GM18505 (cell line): ENCODE results near the gene CRISPLD2.

Experiments used
- ATAC-seq: cut with Tn5 transposase; IDR thresholded peaks from one replicate; pipeline ENCODE4 v1.9.1; 2021; ENCODE audit not compliant: unreplicated experiment
- POLR2A ChIP-seq: IDR thresholded peaks from 4 replicates; pipeline ENCODE4 v1.6.1; 2011; ENCODE audit warnings: borderline replicate concordance; ENCODE audit not compliant: insufficient read depth, insufficient read length; ENCODE audit errors: extremely low read depth

The CRISPLD2 gene

DNA sequence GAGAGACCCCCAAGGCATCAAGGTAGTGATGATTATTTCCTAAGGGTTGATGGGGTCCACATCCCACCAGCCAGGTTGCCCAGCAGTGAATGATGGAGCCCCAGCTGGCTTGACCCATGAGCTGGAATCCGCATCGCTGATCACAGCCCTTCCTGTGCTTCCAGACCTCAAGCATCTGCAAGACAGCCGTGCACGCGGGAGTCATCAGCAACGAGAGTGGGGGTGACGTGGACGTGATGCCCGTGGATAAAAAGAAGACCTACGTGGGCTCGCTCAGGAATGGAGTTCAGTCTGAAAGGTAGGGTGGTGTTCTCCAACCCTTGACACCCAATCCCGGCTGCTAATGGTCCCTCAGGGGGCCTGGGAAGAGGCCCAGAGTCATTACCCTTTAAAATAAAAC is 69.3 kb downstream of the CRISPLD2 start:
- no peak for TF ChIP-seq POLR2A
- ATAC-seq = no peak

DNA sequence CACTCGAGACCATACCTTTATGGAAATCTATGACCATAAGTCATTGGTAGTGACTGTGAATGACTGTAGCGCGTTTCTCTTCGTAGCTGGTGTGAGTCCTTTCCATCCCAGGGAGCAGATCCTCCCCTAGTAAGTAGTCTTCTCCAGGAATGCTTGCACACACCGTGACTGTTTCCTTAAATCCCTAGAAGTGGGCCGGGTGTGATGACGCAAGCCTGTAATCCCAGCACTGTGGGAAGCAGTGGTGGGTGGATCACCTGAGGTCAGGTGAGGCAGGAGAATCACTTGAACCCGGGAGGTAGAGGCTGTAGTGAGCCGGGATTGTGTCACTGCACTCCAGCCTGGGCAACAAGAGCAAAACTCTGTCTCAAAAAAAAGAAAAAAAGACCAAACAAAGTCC is 70.6 kb downstream of the CRISPLD2 start:
- no peak for ATAC-seq
- no peak for TF ChIP-seq POLR2A

DNA sequence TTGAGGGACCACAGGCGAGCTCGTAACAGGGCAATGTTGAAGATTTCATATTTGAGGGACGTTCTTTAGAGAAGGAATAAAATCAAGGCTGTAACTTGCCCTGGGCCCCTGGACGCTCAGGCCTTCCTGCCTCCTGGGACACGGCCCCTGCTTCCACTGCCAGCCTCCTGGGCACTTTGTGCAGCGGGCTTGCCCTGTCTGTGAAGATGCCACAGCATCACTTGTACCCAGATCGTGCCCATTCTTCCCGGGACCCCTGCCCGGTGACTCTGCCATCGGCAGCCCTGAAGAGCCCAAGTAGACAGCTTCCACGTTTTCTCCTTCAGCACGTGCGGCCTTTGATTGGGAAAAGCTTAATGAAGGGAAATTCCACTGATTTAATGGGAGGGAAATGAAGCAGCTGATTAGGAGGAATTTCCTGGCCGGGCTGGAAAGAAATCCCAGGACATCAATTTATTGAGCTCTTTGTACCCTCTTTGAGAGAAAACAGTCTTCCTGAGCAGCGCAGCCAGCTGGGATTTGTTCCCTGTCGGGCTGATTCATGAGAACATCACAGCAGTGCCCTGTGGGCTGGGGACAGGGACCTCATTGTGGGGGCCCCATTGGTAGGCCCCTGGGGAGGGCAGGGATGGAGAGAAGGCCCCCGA is 71.5 kb downstream of the CRISPLD2 start:
- no peak for ATAC-seq
- no peak for TF ChIP-seq POLR2A

DNA sequence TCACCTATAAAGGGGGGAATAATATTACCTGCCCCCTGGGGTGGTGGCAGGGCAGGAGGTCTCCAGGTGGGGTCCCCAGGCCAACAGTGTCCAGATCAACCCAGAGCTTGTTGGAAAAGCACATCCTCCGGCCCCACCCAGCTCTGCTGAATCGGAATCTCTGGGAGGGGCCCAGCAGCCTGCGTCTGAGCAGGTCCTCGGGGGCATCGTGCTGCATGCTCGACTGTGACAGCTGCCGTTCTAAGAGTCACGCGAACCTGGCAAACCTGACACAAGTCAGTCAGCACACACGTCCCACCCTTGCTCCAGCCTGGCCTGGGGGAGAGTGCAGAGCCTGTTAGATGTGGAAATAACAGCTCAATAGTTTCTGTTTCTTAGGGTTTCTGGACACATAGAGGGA is 72.3 kb downstream of the CRISPLD2 start:
- TF ChIP-seq POLR2A = no peak
- no peak for ATAC-seq

DNA sequence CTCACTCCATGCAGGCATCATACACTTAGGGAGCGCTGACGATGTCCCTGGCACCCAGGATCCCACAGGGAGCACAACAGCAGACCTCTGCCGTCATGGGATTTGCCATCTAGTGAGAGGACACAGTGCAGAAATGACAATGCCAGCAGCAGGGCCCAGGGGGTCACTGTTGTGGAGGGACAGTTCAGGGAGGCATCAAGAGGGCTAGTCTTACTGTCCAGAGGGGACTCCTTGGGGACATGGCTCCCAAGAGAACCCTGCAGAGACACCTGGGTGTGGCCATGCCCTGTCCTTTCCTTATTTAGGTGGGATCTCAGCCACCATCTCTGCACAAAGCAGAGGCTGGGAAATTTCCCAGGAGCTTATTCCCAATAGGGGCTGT is 73.7 kb downstream of the CRISPLD2 start:
- no peak for ATAC-seq
- TF ChIP-seq POLR2A = no peak

GRCh38 chr16:84893849-84894599 is 74.2 kb downstream of the CRISPLD2 start:
- no peak for ATAC-seq
- no peak for TF ChIP-seq POLR2A

DNA sequence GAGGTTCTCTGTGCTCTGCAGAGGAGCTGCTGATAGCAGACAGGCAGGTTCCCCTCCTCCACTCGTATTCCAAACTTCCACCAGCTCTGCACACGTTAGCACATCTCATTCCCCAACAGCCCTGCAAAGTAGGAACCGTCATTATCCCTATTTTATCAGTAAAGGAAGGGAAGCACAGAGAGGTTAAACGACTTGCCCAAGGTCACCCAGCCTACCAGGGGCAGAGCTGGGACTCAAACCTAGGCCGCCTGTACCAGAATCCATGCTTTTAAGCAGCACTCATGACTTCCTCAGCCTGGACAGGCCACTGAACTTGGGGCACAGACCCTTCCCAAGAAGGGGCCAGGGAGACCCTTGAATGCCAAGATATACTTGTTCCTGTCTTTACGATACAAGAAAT is 75.2 kb downstream of the CRISPLD2 start:
- no peak for TF ChIP-seq POLR2A
- ATAC-seq = no peak

DNA sequence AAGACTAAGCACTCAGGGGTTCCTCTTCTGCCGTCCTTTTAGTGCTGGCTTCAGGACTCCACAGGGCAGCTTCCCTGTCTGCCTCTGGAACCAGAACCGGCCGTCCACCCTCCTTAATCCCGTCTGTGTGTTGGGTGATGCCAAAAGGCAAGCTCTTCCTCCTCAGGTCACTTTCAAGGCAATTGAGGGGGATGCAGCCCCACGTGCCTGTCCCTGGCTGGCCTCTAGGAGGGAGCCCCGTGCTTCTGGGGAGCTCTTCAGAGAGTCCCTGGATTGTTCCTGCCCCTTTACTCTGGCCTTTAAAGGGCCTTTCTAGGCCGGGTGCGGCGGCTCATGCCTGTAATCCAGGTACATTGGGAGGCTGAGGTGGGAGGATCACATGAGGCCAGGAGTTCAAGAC is 77.1 kb downstream of the CRISPLD2 start:
- ATAC-seq = no peak
- TF ChIP-seq POLR2A = no peak

DNA sequence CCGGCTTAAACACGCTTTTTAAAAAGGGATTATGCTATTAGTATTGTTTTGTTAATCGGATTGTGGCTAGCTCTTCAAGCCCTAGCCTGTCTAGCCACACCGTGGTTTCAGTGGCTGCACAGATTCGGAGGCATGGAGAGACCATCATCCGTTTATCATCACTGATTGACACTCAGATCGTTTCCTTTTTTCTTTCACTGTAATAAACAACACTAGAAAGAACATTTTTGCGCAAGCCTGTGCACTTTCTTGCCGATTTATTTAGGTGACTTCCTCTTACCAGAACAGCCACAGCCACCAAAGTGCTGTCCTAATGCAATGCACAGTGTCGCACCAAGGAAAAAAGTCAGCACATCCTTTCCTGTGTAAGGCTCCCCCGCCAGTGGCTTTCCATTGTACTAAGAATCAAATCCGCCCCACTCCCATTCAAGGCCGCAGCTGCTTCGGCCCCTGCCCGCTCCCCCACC is 78.2 kb downstream of the CRISPLD2 start:
- TF ChIP-seq POLR2A = no peak
- no peak for ATAC-seq

DNA sequence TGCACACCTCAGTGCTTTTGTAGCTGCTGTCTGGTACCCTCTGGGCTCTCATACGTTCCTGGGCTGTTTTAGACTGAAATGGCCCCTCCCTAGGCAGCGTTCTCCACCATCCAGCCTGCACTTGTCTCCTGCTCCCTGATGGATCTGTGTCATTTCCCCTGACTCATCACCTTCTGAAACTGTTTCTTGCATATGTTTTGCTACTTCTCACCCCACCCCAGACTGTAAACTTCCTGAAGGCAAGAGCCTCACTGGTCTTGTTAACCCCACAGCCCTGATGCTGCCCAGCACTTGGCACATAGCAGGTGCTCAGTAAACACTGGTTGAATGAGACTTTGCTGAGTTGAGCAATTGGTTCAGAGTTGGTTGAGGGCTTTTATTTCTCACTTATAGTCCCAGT is 78.7 kb downstream of the CRISPLD2 start:
- ATAC-seq = no peak
- TF ChIP-seq POLR2A = no peak

DNA sequence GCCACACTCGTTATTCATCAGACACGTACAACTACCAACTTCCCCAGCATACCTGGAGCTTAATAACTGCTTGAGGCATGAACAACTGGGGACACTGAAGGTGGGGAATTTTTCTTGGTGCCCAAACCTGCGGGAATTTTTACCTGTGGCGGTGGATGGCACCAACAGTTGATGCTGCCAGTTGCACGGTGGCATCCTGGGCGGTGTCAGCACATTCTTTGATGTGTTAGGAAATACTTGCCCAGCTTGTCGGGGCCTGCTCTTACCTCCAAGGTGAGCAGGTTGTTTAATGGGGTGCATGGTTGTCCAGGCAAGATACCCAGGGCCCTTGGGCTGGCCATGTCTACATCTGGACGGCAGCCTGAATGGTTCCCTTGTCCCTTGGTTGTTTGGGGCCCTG is 79.6 kb downstream of the CRISPLD2 start:
- no peak for TF ChIP-seq POLR2A
- ATAC-seq = no peak

DNA sequence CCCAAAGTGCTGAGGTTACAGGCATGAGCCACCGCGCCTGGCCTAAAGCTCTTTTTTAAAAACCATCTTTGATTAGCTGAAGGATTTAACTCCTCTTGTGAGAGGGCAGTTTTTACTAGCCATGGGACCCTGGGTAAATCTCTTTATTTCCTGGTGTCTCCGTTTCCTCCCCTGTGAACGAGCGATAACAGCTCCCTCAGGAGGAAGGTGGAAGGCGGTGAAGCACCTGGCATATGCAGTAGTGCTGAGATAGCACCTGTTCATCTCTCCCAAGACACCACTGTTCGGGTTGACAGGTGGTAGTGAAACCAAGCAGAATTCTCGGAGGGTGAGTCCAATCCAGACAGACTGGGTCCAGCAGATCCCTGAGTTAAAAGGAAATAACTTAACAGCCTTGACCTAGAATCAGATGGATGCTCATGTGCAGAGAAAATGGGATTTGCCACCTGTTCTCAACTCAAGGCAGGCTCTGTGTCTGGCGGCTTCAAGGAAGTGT is 86.2 kb downstream of the CRISPLD2 start:
- TF ChIP-seq POLR2A = no peak
- ATAC-seq = no peak

GRCh38 chr16:84907051-84907450 is 87.3 kb downstream of the CRISPLD2 start:
- no peak for ATAC-seq
- no peak for TF ChIP-seq POLR2A

DNA sequence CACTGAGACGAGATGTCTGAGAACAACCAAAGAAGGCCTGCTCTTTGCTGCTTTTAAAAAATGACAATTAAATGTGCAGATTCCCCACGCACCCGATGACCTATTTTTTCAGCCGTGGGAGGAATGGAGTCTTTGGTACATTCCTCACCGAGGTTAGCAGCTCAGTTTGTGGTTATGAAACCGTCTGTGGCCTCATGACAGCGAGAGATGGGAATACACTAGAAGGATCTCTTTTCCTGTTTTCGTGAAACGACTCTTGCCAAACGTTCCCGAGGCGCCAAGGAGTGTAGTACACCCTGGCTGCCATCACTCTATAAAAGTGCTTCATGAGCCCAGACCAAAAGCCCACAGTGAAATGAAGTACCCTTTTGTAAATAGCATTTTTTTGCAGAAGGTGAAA is 87.8 kb downstream of the CRISPLD2 start:
- no peak for ATAC-seq
- TF ChIP-seq POLR2A = no peak

- ATAC-seq = no peak
Observed at GRCh38 chr16:84909476-84910085, 89.8 kb downstream of the CRISPLD2 start.

More at GRCh38 chr16:84909476-84910085, 89.8 kb downstream of the CRISPLD2 start:
- no peak for TF ChIP-seq POLR2A
